ENCODE data around the gene FGA.

DNA sequence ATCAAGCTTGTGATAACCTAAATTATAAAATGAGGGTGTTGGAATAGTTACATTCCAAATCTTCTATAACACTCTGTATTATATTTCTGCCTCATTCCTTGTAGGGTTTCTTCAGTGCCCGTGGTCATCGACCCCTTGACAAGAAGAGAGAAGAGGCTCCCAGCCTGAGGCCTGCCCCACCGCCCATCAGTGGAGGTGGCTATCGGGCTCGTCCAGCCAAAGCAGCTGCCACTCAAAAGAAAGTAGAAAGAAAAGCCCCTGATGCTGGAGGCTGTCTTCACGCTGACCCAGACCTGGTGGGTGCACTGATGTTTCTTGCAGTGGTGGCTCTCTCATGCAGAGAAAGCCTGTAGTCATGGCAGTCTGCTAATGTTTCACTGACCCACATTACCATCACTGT lies 24.8 kb downstream of the FGA start:
- no peak for TF ChIP-seq EP300 (IDR thresholded peaks at IDR 0.05; ENCODE audit: borderline replicate concordance)
- TF ChIP-seq, protein P1, sequence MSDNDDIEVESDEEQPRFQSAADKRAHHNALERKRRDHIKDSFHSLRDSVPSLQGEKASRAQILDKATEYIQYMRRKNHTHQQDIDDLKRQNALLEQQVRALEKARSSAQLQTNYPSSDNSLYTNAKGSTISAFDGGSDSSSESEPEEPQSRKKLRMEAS (IDR thresholded peaks at IDR 0.05), result no peak
- TF ChIP-seq, protein P2, sequence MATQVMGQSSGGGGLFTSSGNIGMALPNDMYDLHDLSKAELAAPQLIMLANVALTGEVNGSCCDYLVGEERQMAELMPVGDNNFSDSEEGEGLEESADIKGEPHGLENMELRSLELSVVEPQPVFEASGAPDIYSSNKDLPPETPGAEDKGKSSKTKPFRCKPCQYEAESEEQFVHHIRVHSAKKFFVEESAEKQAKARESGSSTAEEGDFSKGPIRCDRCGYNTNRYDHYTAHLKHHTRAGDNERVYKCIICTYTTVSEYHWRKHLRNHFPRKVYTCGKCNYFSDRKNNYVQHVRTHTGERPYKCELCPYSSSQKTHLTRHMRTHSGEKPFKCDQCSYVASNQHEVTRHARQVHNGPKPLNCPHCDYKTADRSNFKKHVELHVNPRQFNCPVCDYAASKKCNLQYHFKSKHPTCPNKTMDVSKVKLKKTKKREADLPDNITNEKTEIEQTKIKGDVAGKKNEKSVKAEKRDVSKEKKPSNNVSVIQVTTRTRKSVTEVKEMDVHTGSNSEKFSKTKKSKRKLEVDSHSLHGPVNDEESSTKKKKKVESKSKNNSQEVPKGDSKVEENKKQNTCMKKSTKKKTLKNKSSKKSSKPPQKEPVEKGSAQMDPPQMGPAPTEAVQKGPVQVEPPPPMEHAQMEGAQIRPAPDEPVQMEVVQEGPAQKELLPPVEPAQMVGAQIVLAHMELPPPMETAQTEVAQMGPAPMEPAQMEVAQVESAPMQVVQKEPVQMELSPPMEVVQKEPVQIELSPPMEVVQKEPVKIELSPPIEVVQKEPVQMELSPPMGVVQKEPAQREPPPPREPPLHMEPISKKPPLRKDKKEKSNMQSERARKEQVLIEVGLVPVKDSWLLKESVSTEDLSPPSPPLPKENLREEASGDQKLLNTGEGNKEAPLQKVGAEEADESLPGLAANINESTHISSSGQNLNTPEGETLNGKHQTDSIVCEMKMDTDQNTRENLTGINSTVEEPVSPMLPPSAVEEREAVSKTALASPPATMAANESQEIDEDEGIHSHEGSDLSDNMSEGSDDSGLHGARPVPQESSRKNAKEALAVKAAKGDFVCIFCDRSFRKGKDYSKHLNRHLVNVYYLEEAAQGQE (IDR thresholded peaks at IDR 0.05; ENCODE audit: low read depth), result no peak
- no peak for TF ChIP-seq TAF1 (IDR thresholded peaks at IDR 0.05; ENCODE audit: low read depth)
- no peak for TF ChIP-seq CEBPB (IDR thresholded peaks at IDR 0.05)
- TF ChIP-seq EGR1 (IDR thresholded peaks at IDR 0.05), result no peak
- TF ChIP-seq RAD21 (IDR thresholded peaks at IDR 0.05; ENCODE audit: low read depth), result no peak
